NB4 (cell line): ENCODE results near the gene ARHGAP20.

Source experiments
- DNase-seq: peaks from one replicate; pipeline ENCODE4 v3.0.0; 2010; ENCODE audit warnings: low read depth
- H3K4me3 ChIP-seq: one replicate; pipeline ENCODE4 v1.5.1; 2011; ENCODE audit warnings: mild to moderate bottlenecking, low read depth, low read length, moderate library complexity
- MYC ChIP-seq: IDR thresholded peaks from 2 replicates; pipeline ENCODE4 v1.6.1; 2011; ENCODE audit warnings: low read depth, low read length
- POLR2A ChIP-seq: IDR thresholded peaks from 2 replicates; pipeline ENCODE4 v1.6.1; 2011; ENCODE audit warnings: mild to moderate bottlenecking; ENCODE audit not compliant: insufficient read length; ENCODE audit errors: extremely low read depth
- TF ChIP-seq, protein P1 (sequence below): IDR thresholded peaks from one replicate; pipeline ENCODE4 v1.5.1; 2012; ENCODE audit warnings: low read depth, low read length
- TF ChIP-seq, protein P2 (sequence below): IDR thresholded peaks from 2 replicates; pipeline ENCODE4 v1.6.1; 2011; ENCODE audit warnings: low read depth, low read length

The ARHGAP20 gene

DNA sequence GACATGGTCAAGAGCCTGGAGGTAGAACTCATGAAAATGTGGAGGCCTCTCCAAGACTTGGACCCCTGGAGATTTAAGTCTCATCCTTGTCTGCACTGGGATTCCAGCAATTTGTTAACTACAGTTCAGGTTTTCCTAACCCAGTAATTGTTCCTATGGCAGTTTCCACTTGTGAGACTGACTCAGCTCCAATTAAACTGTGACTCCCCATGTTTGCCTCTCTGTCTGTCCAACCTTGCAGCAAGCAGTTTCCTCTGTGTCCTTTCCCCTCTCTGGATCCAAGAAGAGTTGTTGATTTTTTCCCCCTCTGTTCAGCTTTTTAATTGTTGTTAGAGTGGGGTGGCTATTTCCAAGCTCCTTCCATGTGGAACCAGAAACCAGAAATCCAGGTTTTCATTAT is 16.2 kb upstream of the ARHGAP20 start:
- no peak overlapping the region for H3K4me3 ChIP-seq
- TF ChIP-seq MYC (no peak), POLR2A (no peak)
- TF ChIP-seq, protein P1, sequence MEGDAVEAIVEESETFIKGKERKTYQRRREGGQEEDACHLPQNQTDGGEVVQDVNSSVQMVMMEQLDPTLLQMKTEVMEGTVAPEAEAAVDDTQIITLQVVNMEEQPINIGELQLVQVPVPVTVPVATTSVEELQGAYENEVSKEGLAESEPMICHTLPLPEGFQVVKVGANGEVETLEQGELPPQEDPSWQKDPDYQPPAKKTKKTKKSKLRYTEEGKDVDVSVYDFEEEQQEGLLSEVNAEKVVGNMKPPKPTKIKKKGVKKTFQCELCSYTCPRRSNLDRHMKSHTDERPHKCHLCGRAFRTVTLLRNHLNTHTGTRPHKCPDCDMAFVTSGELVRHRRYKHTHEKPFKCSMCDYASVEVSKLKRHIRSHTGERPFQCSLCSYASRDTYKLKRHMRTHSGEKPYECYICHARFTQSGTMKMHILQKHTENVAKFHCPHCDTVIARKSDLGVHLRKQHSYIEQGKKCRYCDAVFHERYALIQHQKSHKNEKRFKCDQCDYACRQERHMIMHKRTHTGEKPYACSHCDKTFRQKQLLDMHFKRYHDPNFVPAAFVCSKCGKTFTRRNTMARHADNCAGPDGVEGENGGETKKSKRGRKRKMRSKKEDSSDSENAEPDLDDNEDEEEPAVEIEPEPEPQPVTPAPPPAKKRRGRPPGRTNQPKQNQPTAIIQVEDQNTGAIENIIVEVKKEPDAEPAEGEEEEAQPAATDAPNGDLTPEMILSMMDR = no peak
- TF ChIP-seq, protein P2, sequence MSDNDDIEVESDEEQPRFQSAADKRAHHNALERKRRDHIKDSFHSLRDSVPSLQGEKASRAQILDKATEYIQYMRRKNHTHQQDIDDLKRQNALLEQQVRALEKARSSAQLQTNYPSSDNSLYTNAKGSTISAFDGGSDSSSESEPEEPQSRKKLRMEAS = no peak

DNA sequence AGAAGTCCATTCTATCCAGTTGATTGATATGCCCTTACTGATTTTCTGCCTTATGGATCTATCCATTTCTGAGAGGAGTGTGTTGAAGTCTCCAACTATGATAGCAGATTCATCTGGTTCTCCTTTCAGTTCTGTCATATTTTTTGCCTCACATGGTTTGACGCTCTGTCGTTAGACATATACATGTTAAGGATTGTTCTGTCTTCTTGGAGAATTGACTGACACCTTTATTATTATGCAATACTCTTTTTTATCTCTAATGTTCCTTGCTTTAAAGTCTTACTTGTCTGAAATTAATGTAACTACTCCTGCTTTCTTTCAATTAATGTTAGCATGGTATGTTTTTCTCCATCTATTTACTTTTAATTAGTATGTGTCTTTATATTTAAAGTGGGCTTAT is 12.1 kb upstream of the ARHGAP20 start:
- TF ChIP-seq, protein P2 = no peak
- TF ChIP-seq, protein P1 = no peak
- TF ChIP-seq MYC (no peak), POLR2A (no peak)
- DNase-seq = no peak
- H3K4me3 ChIP-seq = no peak overlapping the region

More for the DNA sequence above, 16.2 kb upstream of the ARHGAP20 start:
- DNase-seq = no peak

DNA sequence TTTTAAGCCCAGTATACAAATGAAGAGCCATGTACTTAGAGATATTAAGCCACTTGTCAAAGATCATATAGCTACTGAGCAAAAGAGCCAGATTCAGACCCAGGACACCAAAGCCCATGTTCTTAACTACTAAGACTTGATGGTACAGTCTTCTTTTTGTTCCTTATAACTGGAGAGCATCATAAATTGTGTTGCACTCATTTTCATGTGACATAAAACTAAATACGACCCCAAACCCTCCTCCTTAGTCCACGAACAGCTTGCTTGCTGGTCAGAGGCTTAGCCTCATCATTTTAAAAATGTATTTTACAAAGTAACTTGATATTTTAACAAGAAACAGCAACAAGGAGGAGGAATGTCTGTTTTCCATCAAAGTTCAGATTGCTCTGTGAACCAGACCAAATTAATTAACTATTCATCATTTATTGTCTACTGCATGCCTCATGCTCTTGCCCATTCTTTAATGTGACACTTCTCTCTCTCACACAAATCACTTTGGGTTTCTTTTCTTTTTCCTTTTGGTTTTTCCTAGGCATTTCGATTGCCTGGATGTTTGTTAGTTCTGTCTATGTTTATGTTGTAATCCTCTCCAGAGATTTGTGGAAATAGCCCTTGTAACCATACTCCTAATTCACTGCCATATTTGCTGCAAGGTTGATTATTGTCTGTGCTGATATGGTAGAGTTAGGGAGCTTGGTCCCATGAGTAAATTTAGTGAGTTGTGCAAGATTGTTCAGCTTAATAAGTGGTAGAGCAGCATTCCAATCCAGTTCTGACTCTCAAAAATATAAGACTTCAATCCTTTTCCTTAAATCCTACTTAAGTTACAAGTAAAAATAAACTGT is 8.4 kb upstream of the ARHGAP20 start:
- no peak overlapping the region for H3K4me3 ChIP-seq
- no peak for DNase-seq
- TF ChIP-seq, protein P1 = no peak
- no peak for TF ChIP-seq MYC
- no peak for TF ChIP-seq POLR2A
- TF ChIP-seq, protein P2 = no peak

DNA sequence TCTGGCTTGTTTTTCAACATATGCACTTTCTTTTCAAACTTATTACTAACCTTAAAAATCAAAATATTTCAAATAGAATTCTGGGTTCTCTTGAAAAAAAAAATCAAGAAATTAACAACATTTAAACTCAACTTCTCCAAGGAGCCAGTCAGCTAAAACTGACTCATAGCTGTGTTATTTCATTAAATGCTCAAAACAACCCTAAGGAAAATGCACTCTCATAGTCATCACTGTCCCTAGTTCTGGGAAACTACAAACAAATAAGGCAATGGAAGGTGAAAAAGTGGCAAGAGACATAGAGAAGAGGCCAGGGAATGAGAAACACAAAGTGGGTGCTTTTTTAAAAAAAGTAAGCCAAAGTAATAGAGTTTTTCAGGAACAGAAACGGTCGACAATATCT is 4.1 kb upstream of the ARHGAP20 start:
- TF ChIP-seq, protein P2 = no peak
- TF ChIP-seq, protein P1 = no peak
- no peak for TF ChIP-seq MYC
- TF ChIP-seq POLR2A = no peak
- no peak for DNase-seq
- no peak overlapping the region for H3K4me3 ChIP-seq

DNA sequence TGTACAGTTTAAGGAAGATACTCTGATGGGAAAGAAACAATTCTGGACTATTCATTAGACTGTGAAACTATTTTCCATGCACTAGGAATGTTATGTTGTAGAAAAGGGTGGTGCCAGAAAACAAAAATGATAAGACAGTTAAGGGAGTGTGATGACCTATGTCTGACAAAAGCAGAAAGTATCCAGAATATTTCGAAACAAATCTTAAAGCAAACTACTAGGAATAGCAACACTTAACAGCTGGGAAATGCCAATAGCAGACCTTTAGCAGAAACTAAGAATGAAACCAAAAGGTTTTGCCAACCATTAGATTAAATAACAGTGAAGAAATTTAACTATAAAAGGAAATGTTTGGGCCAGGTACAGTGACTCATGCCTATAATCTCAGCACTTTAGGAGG is 3.3 kb upstream of the ARHGAP20 start:
- H3K4me3 ChIP-seq = no peak overlapping the region
- TF ChIP-seq, protein P2 = no peak
- TF ChIP-seq, protein P1 = no peak
- DNase-seq = no peak
